Thyroid gland (tissue), 4 donors: ENCODE results near the gene PCDH12.

Experiments
- POLR2A ChIP-seq, 2 donors: fragments of 450-650 bp; IDR thresholded peaks; one replicate each; pipeline ENCODE4 v1.6.1; 2017; ENCODE audit warnings: antibody characterized with exemption in 2 of 2, mild to moderate bottlenecking in 2 of 2, moderate library complexity in 1 of 2
- TF ChIP-seq, protein P1 (sequence below), 6 experiments: fragments of 200-600 bp in 3 of 6; fragments of 450-650 bp in 3 of 6; sonication (generic) in 3 of 6; IDR thresholded peaks; one replicate each; pipeline ENCODE4 v1.5.1; 2016 to 2019; ENCODE audit warnings: antibody characterized with exemption in 6 of 6, mild to moderate bottlenecking in 2 of 6, inconsistent platforms in 1 of 6, moderate library complexity in 1 of 6

DNA sequence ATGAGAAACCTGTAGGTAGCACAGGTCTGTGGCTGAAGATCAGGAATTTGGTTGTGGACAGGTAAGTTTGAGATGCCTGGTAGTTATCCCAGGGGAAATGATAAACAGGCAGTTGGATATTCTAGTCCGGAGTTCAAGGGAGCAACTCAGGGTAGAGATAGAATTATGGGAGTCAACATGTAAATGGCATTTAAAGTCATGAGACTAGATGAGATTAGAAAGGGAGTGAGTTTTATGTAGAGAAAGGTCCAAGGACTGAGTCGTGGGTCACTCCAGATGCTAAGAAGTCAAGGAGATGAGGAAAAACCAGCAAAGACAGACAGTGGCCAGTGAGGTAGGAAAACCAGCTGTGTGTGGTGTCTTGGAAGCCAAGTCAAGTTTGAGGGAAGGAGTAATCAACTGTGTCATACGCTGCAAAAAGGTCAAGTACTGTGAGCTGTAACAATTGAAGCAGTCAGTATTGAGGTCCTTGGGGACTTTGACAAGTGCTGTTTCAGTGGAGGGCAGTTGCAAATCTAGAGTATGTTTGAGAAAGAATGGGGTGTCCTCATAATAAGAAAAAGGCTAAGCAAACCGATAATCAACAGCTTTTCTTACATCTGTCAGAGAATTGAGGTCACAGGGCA, 36.6 kb upstream of the PCDH12 start:
- TF ChIP-seq, protein P1, sequence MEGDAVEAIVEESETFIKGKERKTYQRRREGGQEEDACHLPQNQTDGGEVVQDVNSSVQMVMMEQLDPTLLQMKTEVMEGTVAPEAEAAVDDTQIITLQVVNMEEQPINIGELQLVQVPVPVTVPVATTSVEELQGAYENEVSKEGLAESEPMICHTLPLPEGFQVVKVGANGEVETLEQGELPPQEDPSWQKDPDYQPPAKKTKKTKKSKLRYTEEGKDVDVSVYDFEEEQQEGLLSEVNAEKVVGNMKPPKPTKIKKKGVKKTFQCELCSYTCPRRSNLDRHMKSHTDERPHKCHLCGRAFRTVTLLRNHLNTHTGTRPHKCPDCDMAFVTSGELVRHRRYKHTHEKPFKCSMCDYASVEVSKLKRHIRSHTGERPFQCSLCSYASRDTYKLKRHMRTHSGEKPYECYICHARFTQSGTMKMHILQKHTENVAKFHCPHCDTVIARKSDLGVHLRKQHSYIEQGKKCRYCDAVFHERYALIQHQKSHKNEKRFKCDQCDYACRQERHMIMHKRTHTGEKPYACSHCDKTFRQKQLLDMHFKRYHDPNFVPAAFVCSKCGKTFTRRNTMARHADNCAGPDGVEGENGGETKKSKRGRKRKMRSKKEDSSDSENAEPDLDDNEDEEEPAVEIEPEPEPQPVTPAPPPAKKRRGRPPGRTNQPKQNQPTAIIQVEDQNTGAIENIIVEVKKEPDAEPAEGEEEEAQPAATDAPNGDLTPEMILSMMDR (IDR thresholded peaks at IDR 0.05), result no peak
- TF ChIP-seq POLR2A (IDR thresholded peaks at IDR 0.05), result no peak
